Stimulated activated CD4-positive, alpha-beta T cell treated with anti-CD3 and anti-CD28 coated beads, TNF-alpha, amount 100 ng/mL, for 4 hours (primary cell): ENCODE measurements around the gene TRABD.
A peak's percentile ranks its signal among the peaks of the same experiment; 100 is the strongest.
"Not testable (repeated sequence)": the region's sequence is repeated elsewhere in the genome, so short reads cannot be mapped to it uniquely, and the experiment has no call there.

ENCODE experiments used
- DNase-seq, 3 experiments: peaks; one replicate each; pipeline ENCODE4 v3.0.0-alpha.2; 2020; ENCODE audit warnings: low read depth in 3 of 3

TRABD gene

GRCh38 chr22:50201191-50202129 is 15.7 kb downstream of the TRABD start:
- no peak for DNase-seq

GRCh38 chr22:50202130-50202666 is 16.5 kb downstream of the TRABD start:
- DNase-seq: no peak

- no peak for DNase-seq
Measured at GRCh38 chr22:50203288-50203687, 17.6 kb downstream of the TRABD start.

- no peak for DNase-seq
Measured at GRCh38 chr22:50204571-50204970, 18.9 kb downstream of the TRABD start.

GRCh38 chr22:50204998-50205397 is 19.3 kb downstream of the TRABD start:
- DNase-seq: not testable (repeated sequence)

DNA sequence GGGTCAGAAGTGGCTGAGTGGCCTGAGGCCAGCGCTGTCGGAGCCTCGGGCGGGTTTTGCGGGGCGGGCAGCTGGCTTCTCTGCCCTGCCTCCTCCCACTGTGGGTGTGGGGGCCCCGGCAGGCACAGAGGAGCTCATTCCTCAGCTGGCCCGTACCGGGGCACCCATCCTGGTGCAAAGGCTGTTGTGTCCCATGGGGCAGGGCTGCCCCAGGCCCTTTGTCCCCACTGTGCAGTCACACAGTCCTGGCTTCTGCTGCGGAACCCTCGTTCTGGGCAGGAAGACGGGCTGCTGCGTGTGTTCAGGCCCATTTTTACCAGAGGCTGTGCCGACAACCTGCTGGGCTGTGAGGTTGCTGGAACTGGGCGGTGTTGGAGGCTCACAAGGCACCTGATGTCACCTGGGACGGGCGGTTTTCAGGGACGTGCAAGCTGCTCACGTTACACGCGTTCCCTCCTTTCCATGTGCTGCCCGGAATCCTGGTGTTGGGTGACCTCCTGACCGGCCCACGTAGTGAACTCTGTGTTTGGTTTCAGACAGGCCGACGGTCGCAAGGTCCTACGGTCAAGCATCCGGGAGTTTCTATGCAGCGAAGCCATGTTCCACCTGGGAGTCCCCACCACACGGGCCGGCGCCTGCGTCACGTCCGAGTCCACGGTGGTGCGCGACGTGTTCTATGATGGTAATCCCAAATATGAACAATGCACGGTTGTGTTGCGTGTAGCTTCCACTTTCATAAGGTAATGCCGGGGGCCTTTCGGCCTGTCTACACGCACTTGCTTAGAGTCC is 20.3 kb downstream of the TRABD start:
- no peak for DNase-seq

DNA sequence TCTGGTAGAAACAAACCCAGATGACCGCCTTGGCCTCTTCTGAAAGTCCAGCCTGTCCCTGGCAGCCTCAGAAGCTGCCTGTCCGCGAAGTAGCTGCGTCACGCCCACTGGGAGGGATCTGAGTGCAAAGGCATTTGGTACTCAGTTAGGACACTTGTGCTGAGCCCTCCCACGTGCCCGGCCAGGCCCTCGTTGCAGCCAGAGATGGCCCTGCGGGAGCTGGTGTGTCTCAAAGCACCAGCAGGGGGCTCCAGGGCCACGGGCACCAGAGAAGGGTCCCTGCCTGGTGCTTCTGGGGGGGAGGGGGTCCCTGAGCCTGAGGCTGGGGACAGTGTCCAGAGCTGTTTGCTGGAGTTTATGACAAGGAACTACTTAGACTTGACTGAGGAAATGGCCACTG is 20.9 kb downstream of the TRABD start:
- DNase-seq: no peak

DNA sequence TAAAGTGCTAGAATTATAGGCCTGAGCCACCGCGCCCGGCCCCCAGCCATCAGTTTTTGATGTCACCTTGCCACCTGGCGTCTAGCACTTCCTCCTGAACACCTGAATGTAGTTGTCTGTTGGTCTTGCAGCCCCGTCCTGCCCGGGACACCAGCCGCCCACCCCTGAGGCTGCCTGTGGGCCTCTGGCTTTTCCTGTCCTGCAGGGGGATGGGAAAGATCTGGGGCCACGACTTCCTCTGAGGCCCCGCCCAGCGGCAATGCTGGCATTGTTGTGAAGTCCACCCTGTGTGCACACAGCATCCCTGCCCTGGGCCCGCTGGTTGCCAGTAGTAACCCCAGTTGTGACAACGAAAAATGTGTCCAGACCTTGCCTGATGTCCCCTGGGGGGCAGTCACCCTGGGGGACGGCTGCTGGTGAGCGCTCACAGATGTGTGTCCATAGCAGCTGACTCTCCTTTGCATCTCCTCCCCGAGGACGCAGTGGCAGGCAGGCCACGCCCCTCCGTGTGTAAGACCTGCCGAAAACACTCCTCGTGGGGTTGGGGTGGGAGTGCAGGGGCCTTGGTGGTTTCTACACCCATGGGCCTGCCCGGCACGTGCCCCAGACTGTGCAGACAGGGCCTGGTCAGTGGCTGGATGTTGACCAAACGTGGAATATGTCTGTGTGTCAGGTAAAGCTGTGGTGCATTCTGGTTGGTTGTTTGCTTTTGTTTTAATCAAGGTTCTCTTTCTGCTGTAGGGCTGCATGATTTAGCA is 21.8 kb downstream of the TRABD start:
- no peak for DNase-seq

DNA sequence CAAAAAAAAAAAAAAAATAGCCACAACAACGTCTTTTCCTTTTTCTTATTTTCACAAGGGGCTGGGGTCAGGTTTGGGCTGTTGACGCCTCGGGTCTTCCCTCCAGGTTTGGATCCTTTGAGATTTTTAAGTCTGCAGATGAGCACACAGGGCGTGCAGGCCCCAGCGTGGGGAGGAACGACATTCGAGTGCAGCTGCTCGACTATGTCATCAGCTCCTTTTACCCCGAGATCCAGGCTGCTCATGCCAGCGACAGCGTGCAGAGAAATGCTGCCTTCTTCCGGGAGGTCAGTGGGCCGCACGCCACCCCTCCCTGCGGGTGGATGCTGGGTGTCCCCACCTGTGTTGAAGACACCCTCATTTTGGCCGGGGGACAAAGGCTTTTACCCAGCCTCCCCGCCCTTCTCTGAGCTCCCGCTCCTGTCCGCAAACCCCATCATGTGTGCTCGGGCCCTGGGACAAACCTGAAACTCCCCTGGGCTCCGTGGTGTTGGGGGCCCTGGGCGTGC is 22.8 kb downstream of the TRABD start:
- no peak for DNase-seq

- DNase-seq: no peak
Measured at GRCh38 chr22:50208939-50209892, 23.5 kb downstream of the TRABD start.

GRCh38 chr22:50209893-50210292 is 24.2 kb downstream of the TRABD start:
- DNase-seq: peak in 2 of 3 experiments; percentile 37 to 47

- no peak for DNase-seq
Measured at GRCh38 chr22:50210378-50211139, 24.8 kb downstream of the TRABD start.

- no peak for DNase-seq
Measured at GRCh38 chr22:50211147-50211546, 25.4 kb downstream of the TRABD start.

DNA sequence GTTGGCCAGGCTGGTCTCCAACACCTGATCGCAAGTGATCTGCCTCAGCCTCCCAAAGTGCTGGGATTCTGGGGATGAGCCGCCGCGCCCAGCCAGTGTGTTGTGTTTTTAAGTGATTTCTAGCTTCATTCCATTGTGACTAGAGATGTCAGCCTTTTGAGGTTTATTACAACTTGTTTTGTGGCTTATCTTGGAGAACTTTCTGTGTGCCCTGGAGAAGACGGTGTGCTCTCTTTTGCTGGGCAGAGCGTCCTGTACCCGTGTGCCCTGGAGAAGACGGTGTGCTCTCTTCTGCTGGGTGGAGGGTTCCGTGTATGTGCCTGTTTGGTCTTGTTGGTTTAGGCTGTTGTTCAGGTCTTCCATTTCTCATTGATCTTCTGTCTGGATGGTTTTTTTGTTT is 27.6 kb downstream of the TRABD start:
- no peak for DNase-seq

GRCh38 chr22:50215297-50216054 is 29.8 kb downstream of the TRABD start:
- no peak for DNase-seq

- no peak for DNase-seq
Measured at GRCh38 chr22:50216055-50216683, 30.5 kb downstream of the TRABD start.

- DNase-seq: no peak
Measured at GRCh38 chr22:50216684-50217520, 31.2 kb downstream of the TRABD start.
